HL-60/S4 (cell line): Measurements from ENCODE around the gene P2RY6.
"Not testable (repeated sequence)": the region's sequence is repeated elsewhere in the genome, so short reads cannot be mapped to it uniquely, and the experiment has no call there.

Source experiments
- in situ Hi-C: fragments of 300-500 bp; cut with MboI; formaldehyde crosslinking; loops from 2 replicates; pipeline ENCODE4 v1.14.3; 2022; ENCODE audit warnings: low sequenced_read_pairs

P2RY6 gene

DNA sequence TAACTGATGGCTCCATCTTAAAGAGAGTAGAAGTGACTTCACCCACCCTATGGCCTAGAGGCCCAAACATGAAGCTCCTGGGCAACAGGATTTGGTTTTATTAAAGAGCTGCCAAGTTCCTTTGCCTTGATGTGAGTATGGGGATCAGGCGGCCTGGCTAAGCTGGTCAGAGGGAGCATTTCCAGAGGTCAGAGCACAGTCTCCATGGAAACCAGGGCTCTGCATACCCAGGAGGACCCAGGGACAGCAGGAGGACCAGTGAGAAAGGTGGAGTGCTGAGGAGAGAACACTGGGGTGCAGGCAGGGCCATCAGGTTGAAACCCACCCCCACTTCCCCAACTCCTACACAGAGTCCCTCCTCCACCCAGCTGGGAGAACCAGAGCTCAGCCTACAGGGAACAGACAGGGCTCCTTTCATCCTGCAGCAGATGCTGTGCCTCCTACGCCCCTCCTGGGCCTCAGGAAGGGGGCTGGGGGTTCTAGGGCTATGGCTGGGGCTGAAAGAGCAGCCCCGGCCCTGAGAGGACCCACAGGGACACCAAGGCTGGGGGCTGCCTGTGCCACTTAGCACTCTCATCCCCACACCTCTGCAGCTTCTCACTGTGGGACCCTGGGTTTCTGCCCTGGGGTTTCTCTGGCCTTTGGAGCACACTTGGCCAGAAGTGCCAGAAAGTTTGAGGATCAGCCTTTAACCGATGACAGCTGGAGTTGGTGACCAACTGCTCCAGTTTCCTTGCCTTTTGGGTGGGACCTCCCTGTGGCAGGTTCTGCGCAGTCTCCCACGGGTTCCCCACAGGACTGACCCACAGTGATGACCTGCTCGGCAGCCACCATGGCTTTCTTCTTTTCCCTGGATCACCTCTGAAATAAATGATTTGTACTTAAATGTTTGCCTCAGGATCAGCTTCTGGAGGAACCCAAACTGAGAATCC, 13.8 kb upstream of the P2RY6 start:
- in situ Hi-C loops: no loop called here

DNA sequence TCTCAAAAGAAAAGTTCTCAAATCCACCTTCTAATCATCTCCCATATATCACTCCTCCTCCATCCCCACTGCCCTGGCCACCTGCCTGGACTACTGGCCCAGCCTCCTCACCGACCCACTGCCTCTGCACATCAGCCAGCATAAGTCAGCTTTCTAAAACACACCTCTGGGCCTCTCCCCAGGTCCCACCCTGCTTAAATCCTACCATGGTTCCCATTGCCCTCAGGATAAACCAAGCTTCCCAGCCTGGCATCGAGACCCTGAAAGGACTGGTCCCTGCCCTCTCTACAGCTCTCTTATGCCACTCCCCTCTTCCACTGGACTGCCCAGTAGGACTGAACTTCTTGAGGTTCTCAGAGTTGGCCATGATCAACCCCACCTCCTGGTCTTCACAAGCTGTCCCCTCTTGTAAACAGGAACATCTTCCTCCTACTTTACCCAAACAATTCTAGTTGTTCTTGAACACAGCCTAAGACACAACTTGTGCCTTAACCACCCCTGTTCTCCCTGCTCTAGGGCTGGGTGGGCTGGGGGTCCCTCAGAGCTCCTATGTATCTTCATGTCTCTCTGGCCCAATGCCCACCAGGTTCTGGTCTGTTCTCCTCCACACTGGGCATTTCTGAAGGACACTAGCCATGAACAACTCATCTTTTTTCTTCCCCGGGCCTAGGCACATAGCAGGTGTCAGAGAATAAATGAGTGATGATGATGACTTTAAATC, 12.6 kb upstream of the P2RY6 start:
- in situ Hi-C loops: no loop called here

DNA sequence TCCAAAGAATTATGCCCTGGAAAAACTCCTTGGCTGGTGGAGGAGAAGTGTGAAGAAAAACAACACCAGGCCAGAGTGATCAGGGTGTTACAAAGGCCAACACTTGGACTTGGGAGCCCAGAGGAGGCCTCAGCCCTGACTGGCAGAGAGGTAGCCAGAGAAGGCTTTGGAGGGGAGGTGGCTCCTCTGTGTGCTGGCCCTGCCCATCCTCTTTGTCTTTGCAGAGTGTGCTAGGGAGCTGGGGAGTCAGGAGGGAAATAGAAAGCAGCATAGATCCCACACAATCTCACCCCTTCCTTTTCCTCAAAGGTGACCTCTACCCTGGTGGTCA, 12.0 kb upstream of the P2RY6 start:
- in situ Hi-C loops: no loop called here

DNA sequence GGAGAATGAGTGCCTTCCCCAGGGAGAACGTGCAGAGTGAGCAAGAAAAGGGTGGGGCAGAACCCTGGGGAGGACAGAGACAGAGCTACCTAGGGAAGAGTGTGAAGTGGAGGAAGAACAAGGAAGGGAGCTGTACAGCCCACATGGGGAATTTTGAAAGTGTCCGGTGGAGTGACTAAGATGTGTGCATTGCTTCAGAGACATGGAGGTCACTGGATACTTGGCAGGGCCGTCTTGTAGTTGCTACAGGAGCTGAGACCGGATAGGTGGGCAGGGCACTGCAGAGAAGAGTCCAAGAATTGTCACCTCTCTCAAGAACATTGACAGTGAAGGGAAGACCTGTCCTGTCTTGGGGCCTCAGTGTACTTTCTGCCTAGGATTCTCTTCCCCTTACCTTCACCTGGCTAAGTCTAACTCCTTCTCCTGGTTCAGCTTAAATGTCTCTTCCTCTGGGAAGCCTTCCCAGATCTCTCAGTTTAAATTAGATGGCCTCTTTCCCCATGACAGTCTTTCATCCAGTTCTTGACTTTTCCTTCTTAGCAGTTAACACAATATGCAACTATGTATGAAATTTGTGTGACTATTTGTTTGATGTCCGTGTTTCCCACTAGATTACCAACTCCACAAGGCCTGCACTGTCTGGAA, 9.2 kb upstream of the P2RY6 start:
- in situ Hi-C loops: no loop called here

DNA sequence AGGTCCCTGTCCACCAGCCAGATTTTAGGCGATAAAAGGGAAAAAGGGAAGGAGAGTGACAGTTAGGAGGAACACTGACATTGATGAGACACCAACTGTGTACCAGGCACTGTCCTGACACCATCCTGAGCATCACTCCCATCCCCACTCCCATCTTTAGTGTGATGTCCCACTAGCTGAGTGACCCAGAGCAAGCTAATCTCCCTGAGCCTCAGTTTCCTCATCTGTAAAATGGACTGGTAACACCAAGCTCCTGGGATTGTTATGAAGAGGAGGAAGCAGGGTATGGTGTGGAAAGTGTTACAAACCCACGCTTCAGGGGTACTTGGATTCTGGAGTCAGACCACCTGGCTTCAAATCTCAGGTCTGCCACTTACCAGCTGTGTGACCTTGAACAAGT, 8.5 kb upstream of the P2RY6 start:
- in situ Hi-C loops: no loop called here

DNA sequence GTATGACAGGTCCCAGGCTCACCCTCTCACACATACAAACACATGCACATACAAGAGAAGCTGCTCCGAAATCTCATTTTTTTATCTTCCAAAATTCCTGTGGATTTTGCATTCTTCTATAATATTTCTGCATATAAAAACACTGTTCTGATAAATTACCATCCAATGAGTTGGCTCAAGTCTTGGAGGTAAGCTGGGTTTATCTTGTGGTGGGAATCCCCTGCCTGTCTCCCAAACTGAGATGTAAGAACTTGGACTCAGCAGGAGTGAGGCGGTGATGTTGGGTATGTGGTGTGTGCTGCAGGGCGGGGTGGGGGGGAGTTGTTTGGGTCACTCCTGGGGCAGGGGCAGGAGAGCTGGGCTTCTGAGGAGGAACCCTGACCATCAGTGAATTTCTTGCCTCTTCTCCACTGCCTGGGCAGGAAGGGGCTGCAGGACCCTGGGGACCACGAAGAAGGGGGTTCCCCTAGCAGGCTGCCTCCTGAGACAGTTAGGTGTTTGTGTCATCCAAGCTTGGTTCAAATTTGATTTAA, 6.8 kb upstream of the P2RY6 start:
- in situ Hi-C loops: no loop called here

DNA sequence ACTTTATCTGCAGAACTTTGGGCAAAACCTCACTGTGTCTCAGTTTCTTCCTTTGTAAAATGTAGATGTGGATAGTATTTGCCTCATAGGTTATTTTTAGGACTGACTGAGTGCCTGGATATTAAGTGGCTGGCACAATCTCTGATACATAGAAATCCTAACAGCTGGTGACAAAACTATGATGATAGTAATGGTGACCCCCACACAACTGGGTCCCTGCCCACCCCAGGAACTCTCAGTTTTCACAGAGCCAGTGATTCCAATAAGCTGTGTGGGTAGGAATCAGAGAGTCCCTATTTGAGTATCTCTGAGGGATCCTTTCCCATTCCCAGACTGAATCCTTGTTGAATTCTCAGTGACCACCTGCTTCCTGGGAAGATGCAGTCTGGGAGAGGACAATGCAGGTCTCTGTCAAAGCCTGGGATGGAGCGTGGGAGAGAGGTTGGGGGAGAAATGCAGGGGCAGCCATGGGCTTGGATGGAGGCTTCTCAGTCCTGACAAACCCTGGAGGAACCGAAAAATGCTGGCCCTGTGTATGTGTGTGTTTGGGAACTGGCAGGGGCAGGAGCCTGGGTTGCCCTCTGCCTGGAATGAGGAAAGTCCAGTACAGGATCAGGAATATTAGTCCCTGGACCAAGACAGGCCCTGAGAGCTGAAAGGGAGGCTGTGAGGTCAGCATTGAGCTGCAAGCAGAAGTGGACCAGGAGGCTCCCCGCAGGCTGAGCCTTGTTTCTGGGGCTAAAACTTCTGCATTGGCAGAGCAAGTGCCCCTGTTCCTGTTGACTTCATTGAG, 6.1 kb upstream of the P2RY6 start:
- in situ Hi-C loops: no loop called here

DNA sequence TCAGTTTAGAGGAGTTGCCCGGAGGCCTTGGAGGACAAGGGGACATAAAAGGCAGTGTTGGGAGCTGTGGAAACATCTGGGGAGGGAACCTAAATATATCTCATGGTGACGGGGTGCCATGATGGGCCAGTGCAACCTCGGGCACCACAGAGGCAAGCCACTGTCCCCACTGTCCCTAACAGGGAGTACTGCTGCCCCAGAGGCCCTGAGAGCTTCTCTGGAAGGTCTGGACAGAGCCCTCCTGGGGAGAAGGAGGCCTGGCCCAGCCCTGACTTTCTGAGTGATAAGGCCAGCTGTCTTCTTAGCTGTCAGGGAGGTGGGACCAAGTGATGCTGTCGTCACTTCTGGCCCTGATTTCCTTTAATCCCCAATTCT, 5.5 kb upstream of the P2RY6 start:
- in situ Hi-C loops: no loop called here

DNA sequence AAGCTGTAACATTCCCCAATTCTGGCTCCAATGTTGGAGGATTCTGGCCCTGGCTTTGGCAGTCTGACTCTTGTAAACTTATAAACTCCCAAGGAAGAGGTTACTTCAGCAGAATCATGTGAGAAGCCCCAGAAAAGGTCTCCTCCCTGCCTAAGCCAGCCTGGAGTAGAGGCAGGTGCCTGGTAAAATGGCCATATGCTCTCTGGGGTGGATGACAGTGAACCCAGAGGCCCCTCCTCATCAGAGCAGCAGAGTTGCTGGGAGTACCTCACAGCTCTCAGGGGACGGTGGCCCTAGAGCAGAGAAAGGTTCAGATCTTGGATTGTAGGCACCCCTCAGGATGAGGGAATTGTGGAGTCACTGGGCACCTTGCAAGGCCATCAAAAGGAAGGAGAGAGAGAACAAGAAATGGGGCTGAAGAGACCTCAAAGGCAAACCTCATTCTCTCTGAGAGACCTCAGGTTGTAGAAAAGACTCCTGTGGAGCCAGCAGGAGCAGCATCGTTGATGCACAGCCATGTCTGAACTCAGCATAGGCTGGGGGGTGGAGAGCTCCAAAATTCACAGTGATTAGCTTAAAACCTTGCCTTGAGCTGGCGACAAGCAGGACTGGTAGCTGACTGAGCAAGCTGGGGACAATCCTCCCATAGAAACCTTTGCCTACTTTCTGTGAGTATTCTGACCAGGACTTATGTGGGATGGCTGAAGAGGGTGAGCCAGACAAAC, 4.9 kb upstream of the P2RY6 start:
- in situ Hi-C loops: no loop called here

DNA sequence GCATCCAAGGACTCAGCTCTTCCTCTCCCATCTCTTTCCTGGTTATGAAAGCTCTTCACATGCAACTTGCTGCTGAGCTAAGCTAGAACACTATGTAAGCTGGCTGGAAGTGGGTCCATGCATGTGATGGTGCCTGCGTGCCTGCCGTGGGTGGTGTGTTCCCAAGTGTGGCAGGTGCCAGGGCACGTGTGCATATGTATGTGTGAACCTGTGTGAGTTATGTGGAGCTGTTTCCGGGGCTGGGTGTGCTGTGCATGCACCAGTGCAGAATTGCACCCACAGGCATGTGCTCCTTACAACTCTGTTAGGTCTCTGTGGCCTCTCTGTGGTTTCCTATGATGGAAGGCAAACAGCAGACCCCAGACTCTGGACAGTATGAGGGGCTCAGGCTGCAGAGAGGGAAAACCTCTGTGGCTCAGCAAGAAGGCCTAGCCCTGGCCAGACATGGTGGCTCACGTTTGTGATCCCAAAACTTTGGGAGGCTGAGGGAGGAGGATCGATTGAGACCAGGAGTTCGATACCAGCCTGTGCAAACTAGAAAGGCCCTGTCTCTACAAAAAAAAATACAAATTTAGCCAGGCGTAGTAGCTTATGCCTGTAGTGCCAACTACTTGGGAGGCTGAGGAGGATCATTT, 4.1 kb upstream of the P2RY6 start:
- in situ Hi-C loops: no loop called here

DNA sequence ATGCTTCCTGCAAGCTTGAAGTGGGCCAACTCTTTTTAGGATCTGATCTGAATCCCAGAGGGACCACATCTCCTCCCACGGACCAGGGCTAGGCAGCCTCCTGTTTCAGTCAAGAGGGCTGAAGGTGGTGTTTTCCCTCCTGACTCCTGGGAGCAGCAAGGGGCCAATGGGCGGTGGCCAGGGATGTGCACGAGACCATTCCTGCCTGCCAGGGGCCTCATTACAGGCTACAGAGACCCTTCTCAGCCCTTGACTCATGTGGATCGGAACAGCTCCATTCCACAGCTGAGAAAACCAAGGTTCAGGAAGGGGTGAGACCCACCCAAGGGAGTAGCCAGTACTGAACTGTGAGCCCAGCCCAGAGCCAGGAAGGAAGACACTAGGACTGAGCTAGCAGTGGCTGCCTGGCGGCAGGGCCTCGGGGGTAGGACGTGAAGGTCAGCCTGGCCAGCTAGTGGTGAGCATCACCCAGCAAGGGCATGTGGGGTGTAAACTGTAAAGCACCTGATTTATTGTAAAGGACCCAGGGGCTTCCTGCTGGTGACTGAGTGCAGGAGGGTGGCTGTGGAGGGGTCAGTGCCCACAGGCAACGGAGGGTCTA, 3.4 kb upstream of the P2RY6 start:
- in situ Hi-C loops: no loop called here

DNA sequence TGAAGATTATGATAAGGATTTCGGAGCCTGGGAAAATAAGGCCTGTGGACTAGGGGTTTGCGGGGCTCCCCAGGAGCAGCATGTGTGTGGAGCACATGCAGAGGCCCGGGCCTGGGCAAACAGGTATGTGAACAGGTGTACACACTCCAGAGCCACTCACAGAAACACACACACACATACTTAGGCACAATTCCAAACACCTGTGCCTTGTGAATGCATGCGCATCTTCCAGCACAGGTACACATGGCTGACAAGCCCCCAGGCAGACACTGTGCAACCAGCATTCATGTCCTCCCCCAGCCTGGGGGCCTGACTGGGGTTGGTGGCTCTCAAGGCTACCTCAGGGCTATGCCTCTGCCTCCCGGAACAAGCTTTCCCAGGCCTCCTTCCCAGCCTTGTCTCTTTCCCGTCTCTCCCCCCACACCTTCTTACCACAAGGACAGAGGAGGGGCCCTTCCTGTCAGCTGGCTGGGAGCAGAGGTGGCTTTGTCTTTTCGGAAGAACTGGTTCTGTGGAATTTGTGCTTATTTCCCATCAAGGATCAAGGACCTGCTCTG, 2.6 kb upstream of the P2RY6 start:
- in situ Hi-C loops: no loop called here

DNA sequence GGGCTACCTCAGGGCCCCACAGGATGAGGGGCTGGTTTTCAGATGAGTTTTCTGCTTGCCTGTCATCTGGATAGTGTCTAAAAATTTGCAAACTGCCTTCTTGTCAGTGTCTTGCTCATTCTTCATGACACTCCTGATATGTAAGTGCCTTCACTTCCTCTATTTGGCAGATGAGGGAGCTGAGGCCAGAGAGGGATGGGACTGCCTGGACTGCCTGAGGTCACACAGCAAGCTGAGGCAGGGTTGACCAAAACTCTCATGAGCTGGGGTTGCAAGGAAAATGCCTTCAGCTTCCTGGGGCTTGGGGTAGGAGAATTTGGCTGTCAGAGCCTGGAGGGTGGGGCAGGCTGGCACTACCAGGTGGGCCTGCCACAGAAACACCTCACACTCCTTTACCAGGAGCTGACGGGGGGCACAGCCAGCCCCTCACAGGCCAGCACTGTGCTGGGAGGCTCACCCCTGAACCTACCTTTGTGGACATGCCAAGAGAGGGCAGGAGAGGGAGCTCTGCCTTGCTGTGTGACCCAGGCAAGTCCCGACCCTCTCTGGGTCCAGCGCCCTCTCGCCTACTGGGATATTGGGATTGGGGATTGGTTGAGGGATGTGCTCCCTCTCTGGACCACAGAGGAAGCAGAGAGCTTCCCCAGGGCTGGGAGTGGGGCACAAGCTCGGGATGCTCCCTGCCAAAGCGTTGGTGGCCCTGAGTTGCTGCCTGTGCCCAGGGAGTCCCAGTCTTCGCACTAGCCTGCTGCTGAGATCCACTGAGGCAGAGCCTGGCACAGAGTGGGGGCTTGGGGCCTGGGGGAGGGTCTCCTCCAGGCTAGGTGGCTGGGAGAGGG, 1.9 kb upstream of the P2RY6 start:
- in situ Hi-C loops: no loop called here

DNA sequence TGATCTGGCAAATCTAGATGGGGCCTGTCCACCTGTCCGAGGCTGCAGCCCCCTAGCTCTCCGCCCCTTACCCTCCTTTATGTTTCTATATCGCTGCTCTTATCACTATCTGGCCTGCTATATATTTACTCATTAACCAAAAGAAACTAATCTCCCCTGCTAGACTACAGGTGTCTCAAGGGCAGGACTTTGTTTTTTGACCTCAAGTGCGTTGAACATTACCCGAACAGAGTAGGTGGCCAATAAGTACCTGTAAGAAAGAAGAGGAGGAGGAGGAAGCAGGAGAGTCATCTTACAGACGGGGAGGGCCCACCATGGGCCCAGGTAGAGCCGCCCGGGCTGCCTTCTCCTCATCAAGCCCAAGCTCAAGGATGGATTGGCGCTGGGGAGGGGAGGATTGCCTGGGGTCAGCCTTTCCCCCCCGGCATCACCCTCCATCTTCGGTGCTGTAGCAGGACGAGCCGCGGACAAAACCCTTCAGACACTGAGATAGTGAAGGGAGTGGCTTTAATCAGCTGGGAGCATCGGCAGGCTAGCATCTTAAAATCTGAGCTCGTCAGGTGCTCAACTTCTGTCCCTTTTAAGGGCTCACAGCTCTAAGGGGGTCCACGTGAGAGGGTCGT, 1.2 kb upstream of the P2RY6 start:
- in situ Hi-C loops: no loop called here

DNA sequence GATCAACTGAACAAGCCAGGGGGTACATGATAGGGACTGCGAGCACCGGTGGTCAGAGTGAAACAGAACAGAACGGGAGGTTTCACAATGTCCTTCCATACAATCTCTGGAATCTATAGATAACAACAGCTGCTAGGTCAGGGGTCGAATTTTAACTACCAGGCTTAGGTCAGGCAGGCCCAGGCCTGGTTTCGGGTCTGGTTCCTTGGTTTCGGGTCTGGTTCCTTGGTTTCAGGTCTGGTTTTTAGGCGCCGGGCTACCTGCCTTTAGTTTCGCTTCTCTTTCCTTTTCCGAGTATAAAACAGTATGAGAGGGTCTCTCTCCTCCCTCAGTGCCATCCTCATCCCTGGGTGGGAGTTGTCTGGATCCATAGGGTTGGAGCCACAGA, 666 bp upstream of the P2RY6 start:
- in situ Hi-C loops: not testable (repeated sequence)

DNA sequence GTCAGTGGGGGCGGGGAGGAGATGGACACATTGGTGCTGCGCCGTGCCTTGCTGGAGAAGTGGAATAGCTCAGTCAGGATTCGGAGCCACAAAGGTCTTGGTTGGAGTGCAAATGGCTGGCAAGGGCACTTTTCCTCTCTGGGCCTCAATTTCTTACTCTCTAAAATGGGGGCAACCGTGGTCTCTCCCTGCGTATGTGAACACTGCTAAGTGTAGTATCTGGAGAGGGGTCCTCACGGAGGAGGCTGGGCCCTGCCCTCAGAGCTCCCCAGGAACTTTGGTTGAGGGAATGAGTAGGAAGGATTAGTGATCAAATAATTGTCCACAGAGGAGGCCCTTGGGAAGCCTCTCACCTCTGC, 521 bp downstream of the P2RY6 start:
- in situ Hi-C loops: no loop called here

DNA sequence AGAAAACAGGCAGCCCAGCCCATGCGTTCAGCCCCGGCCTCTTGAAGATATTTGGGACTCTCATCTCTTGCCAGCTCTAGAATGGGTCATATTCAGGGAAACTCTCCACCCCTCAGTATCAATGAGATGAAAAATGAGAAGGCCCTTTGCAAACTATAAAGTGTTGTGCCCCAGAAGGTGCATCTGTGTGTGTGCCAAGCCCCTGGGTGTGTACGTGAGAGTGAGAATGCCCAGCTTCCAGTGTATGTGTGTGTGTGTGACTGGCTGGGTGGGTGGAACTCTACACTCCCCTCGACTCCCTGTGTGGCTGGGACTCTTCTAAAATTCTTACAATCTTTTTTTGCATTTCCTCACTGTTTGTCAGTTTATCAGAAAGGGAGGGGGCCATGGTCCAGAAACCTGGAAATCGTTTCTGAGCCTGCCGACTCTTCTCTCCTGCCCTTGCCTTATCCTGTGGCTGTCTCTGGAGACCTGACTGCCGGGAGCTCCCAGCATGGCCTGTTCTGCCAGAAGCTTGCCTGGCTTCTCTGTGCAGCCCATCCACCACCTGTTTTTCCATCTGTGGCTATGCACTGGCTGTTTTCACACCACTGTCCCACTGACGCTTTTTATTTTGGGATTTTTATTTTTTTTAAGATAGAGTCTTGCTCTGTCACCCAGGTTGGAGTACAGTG, 1.2 kb downstream of the P2RY6 start:
- in situ Hi-C loops: no loop called here
